ENCODE data around the gene NANOGP8. TPM values are rescaled to one million over a fixed set of nuclear protein-coding genes. Genes with fewer than 3 reads are reported as not detected.

Gene NANOGP8
- total RNA-seq, 3 donors from 2014 or later (not counting 1 experiment from before 2014, with no cell fraction given) = not detected

- H3K27me3 ChIP-seq (ENCODE audit: control insufficient read depth, insufficient read depth, low read length) = no peaks in the 10 kb centered on the region
- H3K27ac ChIP-seq (ENCODE audit: low read length) = no peak overlapping the region
- TF ChIP-seq CTCF (IDR thresholded peaks at IDR 0.05) = no peak
- H3K36me3 ChIP-seq (ENCODE audit: control insufficient read depth, insufficient read depth, low read length) = no peaks in the 10 kb centered on the region
- ATAC-seq (no peak), DNase-seq (no peak)
- H3K36me3 Mint-ChIP-seq = no peaks in the 10 kb centered on the region
- no peak overlapping the region for H3K4me3 ChIP-seq (ENCODE audit: low read length)
- H3K9me3 ChIP-seq (ENCODE audit: control insufficient read depth, insufficient read depth, low read length) = no peaks in the 10 kb centered on the region
- peaks cover 3 to 11% of the 10 kb centered on the region in 2 donors for H3K9me3 Mint-ChIP-seq
- no peaks in the 10 kb centered on the region for H3K4me1 Mint-ChIP-seq
- 63% methylated on average over 1 of the region's 1 CpG for WGBS (ENCODE audit: insufficient coverage)
- no peak overlapping the region for H3K4me3 Mint-ChIP-seq
- no peak overlapping the region for H3K27ac Mint-ChIP-seq
- no peaks in the 10 kb centered on the region for H3K27me3 Mint-ChIP-seq (ENCODE audit: low read depth in 2 of 2)
- H3K4me1 ChIP-seq (ENCODE audit: control insufficient read depth, insufficient read depth, low read length) = no peaks in the 10 kb centered on the region
- intact Hi-C loops (cut with micrococcal nuclease) = no loop called here
Observed at GRCh38 chr15:35127717-35128116, 42.6 kb upstream of the NANOGP8 start.

- no peaks in the 10 kb centered on the region for H3K4me1 ChIP-seq (ENCODE audit: control insufficient read depth, insufficient read depth, low read length)
- H3K27ac Mint-ChIP-seq = no peak overlapping the region
- WGBS (ENCODE audit: insufficient coverage) = 100% methylated on average over 1 of the region's 1 CpG
Observed at GRCh38 chr15:35126236-35126635, 41.1 kb upstream of the NANOGP8 start.

GRCh38 chr15:35123743-35124142 is 38.6 kb upstream of the NANOGP8 start:
- no peaks in the 10 kb centered on the region for H3K4me1 ChIP-seq (ENCODE audit: control insufficient read depth, insufficient read depth, low read length)
- H3K9me3 ChIP-seq (ENCODE audit: control insufficient read depth, insufficient read depth, low read length) = no peaks in the 10 kb centered on the region
- H3K4me3 Mint-ChIP-seq = no peak overlapping the region
- H3K4me1 Mint-ChIP-seq = no peaks in the 10 kb centered on the region
- peaks cover 5% of the 10 kb centered on the region for H3K36me3 Mint-ChIP-seq
- H3K27me3 ChIP-seq (ENCODE audit: control insufficient read depth, insufficient read depth, low read length) = no peaks in the 10 kb centered on the region
- H3K27ac Mint-ChIP-seq = no peak overlapping the region
- TF ChIP-seq CTCF (IDR thresholded peaks at IDR 0.05) = no peak
- intact Hi-C loops (cut with micrococcal nuclease) = no loop called here
- H3K27ac ChIP-seq (ENCODE audit: low read length) = no peak overlapping the region
- no peaks in the 10 kb centered on the region for H3K36me3 ChIP-seq (ENCODE audit: control insufficient read depth, insufficient read depth, low read length)
- H3K4me3 ChIP-seq (ENCODE audit: low read length) = no peak overlapping the region
- no peak for DNase-seq
- no peak for ATAC-seq
- peaks cover 0 to 6% of the 10 kb centered on the region in 2 donors for H3K9me3 Mint-ChIP-seq
- H3K27me3 Mint-ChIP-seq (ENCODE audit: low read depth in 2 of 2) = no peaks in the 10 kb centered on the region

More at GRCh38 chr15:35126236-35126635, 41.1 kb upstream of the NANOGP8 start:
- Histone ChIP-seq H3K9me3 (ENCODE audit: control insufficient read depth, insufficient read depth, low read length) (no peaks in the 10 kb centered on the region), H3K27ac (ENCODE audit: low read length) (no peak overlapping the region), H3K27me3 (ENCODE audit: control insufficient read depth, insufficient read depth, low read length) (no peaks in the 10 kb centered on the region), H3K4me3 (ENCODE audit: low read length) (no peak overlapping the region), H3K36me3 (ENCODE audit: control insufficient read depth, insufficient read depth, low read length) (no peaks in the 10 kb centered on the region)
- DNase-seq = no peak
- TF ChIP-seq CTCF (IDR thresholded peaks at IDR 0.05) = no peak
- intact Hi-C loops (cut with micrococcal nuclease) = no loop called here
- no peaks in the 10 kb centered on the region for H3K36me3 Mint-ChIP-seq
- H3K9me3 Mint-ChIP-seq = peaks cover 0 to 8% of the 10 kb centered on the region in 2 donors
- H3K4me3 Mint-ChIP-seq = no peak overlapping the region
- H3K27me3 Mint-ChIP-seq (ENCODE audit: low read depth in 2 of 2) = no peaks in the 10 kb centered on the region
- no peak for ATAC-seq
- no peaks in the 10 kb centered on the region for H3K4me1 Mint-ChIP-seq

GRCh38 chr15:35121611-35122359 is 36.7 kb upstream of the NANOGP8 start:
- no peaks in the 10 kb centered on the region for H3K4me1 ChIP-seq (ENCODE audit: control insufficient read depth, insufficient read depth, low read length)
- DNase-seq (no peak), ATAC-seq (no peak)
- Mint-ChIP-seq H3K36me3 (peaks cover 5% of the 10 kb centered on the region), H3K9me3 (peaks cover 0 to 2% of the 10 kb centered on the region in 2 donors), H3K27me3 (ENCODE audit: low read depth in 2 of 2) (no peaks in the 10 kb centered on the region), H3K4me3 (no peak overlapping the region), H3K4me1 (no peaks in the 10 kb centered on the region), H3K27ac (no peak overlapping the region)
- 96% methylated on average over 47 of the region's 47 CpGs for WGBS (ENCODE audit: insufficient coverage)
- intact Hi-C loops (cut with micrococcal nuclease) = no loop called here
- no peaks in the 10 kb centered on the region for H3K9me3 ChIP-seq (ENCODE audit: control insufficient read depth, insufficient read depth, low read length)
- H3K4me3 ChIP-seq (ENCODE audit: low read length) = no peak overlapping the region
- no peak overlapping the region for H3K27ac ChIP-seq (ENCODE audit: low read length)
- TF ChIP-seq CTCF (IDR thresholded peaks at IDR 0.05) = no peak
- H3K27me3 ChIP-seq (ENCODE audit: control insufficient read depth, insufficient read depth, low read length) = no peaks in the 10 kb centered on the region
- H3K36me3 ChIP-seq (ENCODE audit: control insufficient read depth, insufficient read depth, low read length) = no peaks in the 10 kb centered on the region

Data from natural killer cell (primary cell).